GM19395 (cell line): ENCODE data around the gene SOX8.

Source experiments
- ATAC-seq: cut with Tn5 transposase; IDR thresholded peaks from one replicate; pipeline ENCODE4 v1.9.1; 2021; ENCODE audit warnings: mild to moderate bottlenecking, moderate library complexity; ENCODE audit not compliant: unreplicated experiment

The SOX8 gene

GRCh38 chr16:1003391-1004347 is 22.1 kb downstream of the SOX8 start:
- no peak for ATAC-seq

- ATAC-seq, result no peak
Measured at GRCh38 chr16:1005286-1005685, 23.7 kb downstream of the SOX8 start.

GRCh38 chr16:1006781-1007180 is 25.2 kb downstream of the SOX8 start:
- ATAC-seq, result no peak

- ATAC-seq, result no peak
Measured at GRCh38 chr16:1007284-1007850, 25.8 kb downstream of the SOX8 start.

GRCh38 chr16:1008085-1008484 is 26.5 kb downstream of the SOX8 start:
- no peak for ATAC-seq

GRCh38 chr16:1009358-1010150 is 28.0 kb downstream of the SOX8 start:
- no peak for ATAC-seq

GRCh38 chr16:1010251-1010650 is 28.7 kb downstream of the SOX8 start:
- ATAC-seq, result no peak

- ATAC-seq, result no peak
Measured at GRCh38 chr16:1010815-1011214, 29.2 kb downstream of the SOX8 start.

- ATAC-seq, result no peak
Measured at GRCh38 chr16:1011316-1012082, 29.9 kb downstream of the SOX8 start.

- ATAC-seq, result no peak
Measured at GRCh38 chr16:1012135-1012534, 30.6 kb downstream of the SOX8 start.

GRCh38 chr16:1012722-1013592 is 31.4 kb downstream of the SOX8 start:
- ATAC-seq, result no peak

GRCh38 chr16:1013593-1013900 is 32.0 kb downstream of the SOX8 start:
- no peak for ATAC-seq

GRCh38 chr16:1014221-1014620 is 32.7 kb downstream of the SOX8 start:
- ATAC-seq, result no peak

GRCh38 chr16:1014771-1015495 is 33.4 kb downstream of the SOX8 start:
- ATAC-seq, result no peak

GRCh38 chr16:1018447-1019198 is 37.1 kb downstream of the SOX8 start:
- no peak for ATAC-seq

- no peak for ATAC-seq
Measured at GRCh38 chr16:1019231-1020090, 37.9 kb downstream of the SOX8 start.

GRCh38 chr16:1020091-1020399 is 38.5 kb downstream of the SOX8 start:
- ATAC-seq, result no peak

- ATAC-seq, result no peak
Measured at GRCh38 chr16:1020591-1020990, 39.0 kb downstream of the SOX8 start.
